Measurements from ENCODE around the gene XPO4.

GRCh38 chr13:20776751-20777150 lies 125.8 kb downstream of the XPO4 start:
- TF ChIP-seq, protein P1, sequence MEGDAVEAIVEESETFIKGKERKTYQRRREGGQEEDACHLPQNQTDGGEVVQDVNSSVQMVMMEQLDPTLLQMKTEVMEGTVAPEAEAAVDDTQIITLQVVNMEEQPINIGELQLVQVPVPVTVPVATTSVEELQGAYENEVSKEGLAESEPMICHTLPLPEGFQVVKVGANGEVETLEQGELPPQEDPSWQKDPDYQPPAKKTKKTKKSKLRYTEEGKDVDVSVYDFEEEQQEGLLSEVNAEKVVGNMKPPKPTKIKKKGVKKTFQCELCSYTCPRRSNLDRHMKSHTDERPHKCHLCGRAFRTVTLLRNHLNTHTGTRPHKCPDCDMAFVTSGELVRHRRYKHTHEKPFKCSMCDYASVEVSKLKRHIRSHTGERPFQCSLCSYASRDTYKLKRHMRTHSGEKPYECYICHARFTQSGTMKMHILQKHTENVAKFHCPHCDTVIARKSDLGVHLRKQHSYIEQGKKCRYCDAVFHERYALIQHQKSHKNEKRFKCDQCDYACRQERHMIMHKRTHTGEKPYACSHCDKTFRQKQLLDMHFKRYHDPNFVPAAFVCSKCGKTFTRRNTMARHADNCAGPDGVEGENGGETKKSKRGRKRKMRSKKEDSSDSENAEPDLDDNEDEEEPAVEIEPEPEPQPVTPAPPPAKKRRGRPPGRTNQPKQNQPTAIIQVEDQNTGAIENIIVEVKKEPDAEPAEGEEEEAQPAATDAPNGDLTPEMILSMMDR (IDR thresholded peaks at IDR 0.05; ENCODE audit: low read depth, low read length) = no peak
- no peak for TF ChIP-seq EZH2phosphoT487 (IDR thresholded peaks at IDR 0.05; ENCODE audit: low read depth)

All from OCI-LY3 (cell line).